ENCODE data around the gene TCF7L1. TPM values are rescaled to one million over a fixed set of nuclear protein-coding genes. Genes with fewer than 3 reads are reported as not detected.

TCF7L1 gene
- polyA plus RNA-seq, 1 of the 3 experiments (the other 2 are of a cell fraction) = 3.7 TPM

GRCh38 chr2:85257359-85257969, 124.3 kb downstream of the TCF7L1 start:
- H3K36me3 ChIP-seq (replicated peaks in 1 of 2; ENCODE audit: control insufficient read depth in 1 of 2, insufficient read depth in 2 of 2, low read length in 1 of 2) = no peaks in the 10 kb centered on the region
- H3F3A ChIP-seq (replicated peaks; ENCODE audit: insufficient read depth) = no peaks in the 10 kb centered on the region
- no peak overlapping the region for H3K9ac ChIP-seq
- no peaks in the 10 kb centered on the region for H3K9me3 ChIP-seq
- TF ChIP-seq SMC3 (IDR thresholded peaks at IDR 0.05; ENCODE audit: low read depth, low read length) (no peak), MEF2A (IDR thresholded peaks at IDR 0.05; ENCODE audit: borderline replicate concordance, low read depth) (no peak), EZH2phosphoT487 (IDR thresholded peaks at IDR 0.05; ENCODE audit: borderline replicate concordance, low read depth) (no peak), EP300 (IDR thresholded peaks at IDR 0.05; ENCODE audit: borderline replicate concordance in 1 of 2, low read depth in 1 of 2, low read length in 1 of 2) (peak in 1 of 2 experiments; percentile 47; a peak in 1 of 4 replicates)
- TF ChIP-seq, protein P1, sequence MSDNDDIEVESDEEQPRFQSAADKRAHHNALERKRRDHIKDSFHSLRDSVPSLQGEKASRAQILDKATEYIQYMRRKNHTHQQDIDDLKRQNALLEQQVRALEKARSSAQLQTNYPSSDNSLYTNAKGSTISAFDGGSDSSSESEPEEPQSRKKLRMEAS (IDR thresholded peaks at IDR 0.05; ENCODE audit: low read depth) = no peak
- peak overlapping the region; percentile 49 to 61 for H3K27ac ChIP-seq (ENCODE audit: low read depth in 2 of 2, low read length in 1 of 2)
- no peaks in the 10 kb centered on the region for H3K9me2 ChIP-seq
- H3K4me2 ChIP-seq = peak overlapping the region; percentile 9
- 70% methylated on average over 9 of the region's 12 CpGs for WGBS (ENCODE audit: low lambda C conversion rate)
- no peak overlapping the region for H2AFZ ChIP-seq (ENCODE audit: low read depth)
- ChIA-PET POLR2A (no interaction called here), CTCF (interaction anchor here (0.9 to 4.0 kb wide), 8 partner anchors 9 to 191 kb away, joined by 3 to 33 read pairs (median 6); partner anchors contain the start of gene TCF7L1)
- no peak overlapping the region for H3K4me3 ChIP-seq (ENCODE audit: low read depth in 2 of 2, low read length in 1 of 2)
- H3K4me1 ChIP-seq (ENCODE audit: control insufficient read depth in 1 of 2, insufficient read depth in 2 of 2, low read depth in 1 of 2, low read length in 1 of 2) = peaks cover 33 to 62% of the 10 kb centered on the region in 2 experiments
- H3K27me3 ChIP-seq (ENCODE audit: insufficient read depth) = no peaks in the 10 kb centered on the region
- no peaks in the 10 kb centered on the region for H4K20me1 ChIP-seq (ENCODE audit: insufficient read depth)
- H3K79me2 ChIP-seq (ENCODE audit: insufficient read depth) = no peaks in the 10 kb centered on the region
- DNase-seq = peak; percentile 57

- Histone ChIP-seq H3K4me3 (ENCODE audit: low read depth in 2 of 2, low read length in 1 of 2) (no peak overlapping the region), H3F3A (replicated peaks; ENCODE audit: insufficient read depth) (no peaks in the 10 kb centered on the region), H3K4me2 (peak overlapping the region; percentile 9), H3K9me2 (no peaks in the 10 kb centered on the region), H4K20me1 (ENCODE audit: insufficient read depth) (no peaks in the 10 kb centered on the region), H3K9ac (no peak overlapping the region), H3K27ac (ENCODE audit: low read depth in 2 of 2, low read length in 1 of 2) (peak overlapping the region; percentile 49 to 61), H3K79me2 (ENCODE audit: insufficient read depth) (no peaks in the 10 kb centered on the region), H3K4me1 (ENCODE audit: control insufficient read depth in 1 of 2, insufficient read depth in 2 of 2, low read depth in 1 of 2, low read length in 1 of 2) (peaks cover 33 to 62% of the 10 kb centered on the region in 2 experiments), H3K9me3 (no peaks in the 10 kb centered on the region), H3K36me3 (replicated peaks in 1 of 2; ENCODE audit: control insufficient read depth in 1 of 2, insufficient read depth in 2 of 2, low read length in 1 of 2) (no peaks in the 10 kb centered on the region), H3K27me3 (ENCODE audit: insufficient read depth) (no peaks in the 10 kb centered on the region), H2AFZ (ENCODE audit: low read depth) (no peak overlapping the region)
- ChIA-PET POLR2A (no interaction called here), CTCF (interaction anchor here (0.8 to 4.0 kb wide), 5 partner anchors 8 to 191 kb away, joined by 3 to 33 read pairs (median 5); no protein-coding TSS in a partner anchor)
- 65% methylated on average over 3 of the region's 7 CpGs for WGBS (ENCODE audit: low lambda C conversion rate)
- peak; percentile 51 for DNase-seq
- TF ChIP-seq, protein P2, sequence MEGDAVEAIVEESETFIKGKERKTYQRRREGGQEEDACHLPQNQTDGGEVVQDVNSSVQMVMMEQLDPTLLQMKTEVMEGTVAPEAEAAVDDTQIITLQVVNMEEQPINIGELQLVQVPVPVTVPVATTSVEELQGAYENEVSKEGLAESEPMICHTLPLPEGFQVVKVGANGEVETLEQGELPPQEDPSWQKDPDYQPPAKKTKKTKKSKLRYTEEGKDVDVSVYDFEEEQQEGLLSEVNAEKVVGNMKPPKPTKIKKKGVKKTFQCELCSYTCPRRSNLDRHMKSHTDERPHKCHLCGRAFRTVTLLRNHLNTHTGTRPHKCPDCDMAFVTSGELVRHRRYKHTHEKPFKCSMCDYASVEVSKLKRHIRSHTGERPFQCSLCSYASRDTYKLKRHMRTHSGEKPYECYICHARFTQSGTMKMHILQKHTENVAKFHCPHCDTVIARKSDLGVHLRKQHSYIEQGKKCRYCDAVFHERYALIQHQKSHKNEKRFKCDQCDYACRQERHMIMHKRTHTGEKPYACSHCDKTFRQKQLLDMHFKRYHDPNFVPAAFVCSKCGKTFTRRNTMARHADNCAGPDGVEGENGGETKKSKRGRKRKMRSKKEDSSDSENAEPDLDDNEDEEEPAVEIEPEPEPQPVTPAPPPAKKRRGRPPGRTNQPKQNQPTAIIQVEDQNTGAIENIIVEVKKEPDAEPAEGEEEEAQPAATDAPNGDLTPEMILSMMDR (IDR thresholded peaks at IDR 0.05) = no peak
- TF ChIP-seq TCF12 (IDR thresholded peaks at IDR 0.05) = peak; percentile 66
Observed at GRCh38 chr2:85257970-85258605, 124.9 kb downstream of the TCF7L1 start.

Data from SK-N-SH (cell line).